Esophagus (tissue), 2 donors: Measurements from ENCODE around the gene ULK2. TPM values are rescaled to one million over a fixed set of nuclear protein-coding genes. Genes with fewer than 3 reads are reported as not detected.
A peak's percentile ranks its signal among the peaks of the same experiment; 100 is the strongest.
"Not testable (repeated sequence)": the region's sequence is repeated elsewhere in the genome, so short reads cannot be mapped to it uniquely, and the experiment has no call there.

Source experiments
- H3K27ac ChIP-seq, 2 donors: one replicate each; pipeline ENCODE4 v1.5.1; 2013; ENCODE audit warnings: low read depth in 2 of 2, mild to moderate bottlenecking in 2 of 2, inconsistent platforms in 1 of 2, low read length in 1 of 2, moderate library complexity in 1 of 2
- H3K27me3 ChIP-seq, 2 donors: one replicate each; pipeline ENCODE4 v1.6.1; 2013; ENCODE audit warnings: low read length in 2 of 2, control low read depth in 1 of 2, mild to moderate bottlenecking in 1 of 2; ENCODE audit not compliant: insufficient read depth in 2 of 2, control insufficient read depth in 1 of 2
- H3K36me3 ChIP-seq, 2 donors: one replicate each; pipeline ENCODE4 v1.6.1; 2013; ENCODE audit warnings: low read length in 1 of 2; ENCODE audit not compliant: control insufficient read depth in 2 of 2, insufficient read depth in 2 of 2
- H3K4me1 ChIP-seq, 2 donors: one replicate each; pipeline ENCODE4 v1.6.1; 2013; ENCODE audit warnings: low read length in 1 of 2; ENCODE audit not compliant: control insufficient read depth in 2 of 2, insufficient read depth in 2 of 2
- H3K4me3 ChIP-seq, 2 donors: one replicate each; pipeline ENCODE4 v1.5.1; 2013; ENCODE audit warnings: low read length in 2 of 2, mild to moderate bottlenecking in 2 of 2, low read depth in 1 of 2, moderate library complexity in 1 of 2
- H3K9me3 ChIP-seq, 2 donors: one replicate each; pipeline ENCODE4 v1.6.1; 2013; ENCODE audit warnings: mild to moderate bottlenecking in 2 of 2, low read depth in 1 of 2, low read length in 1 of 2, moderate library complexity in 1 of 2; ENCODE audit not compliant: control insufficient read depth in 2 of 2, insufficient read depth in 1 of 2
- WGBS, 2 donors: extraction: QIAGEN DNeasy Blood & Tissue Kit; methylation state at CpG; one replicate each; pipeline ENCODE4 v1.1.7; 2013; 5-methylcytosine and 5-hydroxymethylcytosine counted together
- polyA plus RNA-seq, 2 donors: library from polyadenylated mRNA; stranded (reverse); fragments of 200-250 nt; gene quantifications; one replicate each; pipeline ENCODE4 v1.2.3, GENCODE V29; 2013
- donor health status: healthy with polysubstance abuse.
- donor health status: Bipolar disorder and iron deficiency.

The ULK2 gene
- polyA plus RNA-seq, 2 donors, result 4.2 to 5.4 TPM

DNA sequence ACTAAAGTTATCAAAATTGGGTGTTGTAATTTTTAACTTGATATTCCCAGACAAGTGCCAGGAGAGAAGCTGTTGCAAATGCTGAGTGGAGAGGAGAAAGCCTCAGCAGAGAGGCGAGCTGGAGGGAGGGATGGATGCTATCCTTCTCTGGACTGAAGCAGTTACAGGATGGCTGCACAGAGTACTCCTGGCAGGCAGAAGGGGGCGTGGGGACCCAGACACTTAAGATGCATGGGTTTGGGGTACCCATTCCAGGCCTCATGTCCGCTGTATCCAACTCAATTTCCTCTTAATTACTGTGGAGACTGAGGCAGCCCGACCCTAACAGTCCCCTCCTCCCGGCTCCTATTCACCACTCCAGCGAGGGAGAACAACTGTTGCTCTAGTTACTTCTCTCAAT lies 94.2 kb downstream of the ULK2 start:
- H3K27me3 ChIP-seq, result no peaks in the 10 kb centered on the region
- H3K4me1 ChIP-seq, result no peaks in the 10 kb centered on the region
- 92 to 93% methylated on average over 6 of the region's 6 CpGs for WGBS, 2 donors
- no peak overlapping the region for H3K27ac ChIP-seq
- no peaks in the 10 kb centered on the region for H3K9me3 ChIP-seq
- no peak overlapping the region for H3K4me3 ChIP-seq
- peaks cover 5 to 7% of the 10 kb centered on the region in 2 donors for H3K36me3 ChIP-seq

- Histone ChIP-seq H3K9me3 (no peaks in the 10 kb centered on the region), H3K4me3 (no peak overlapping the region), H3K36me3 (peaks cover 2 to 5% of the 10 kb centered on the region in 2 donors), H3K27me3 (no peaks in the 10 kb centered on the region), H3K27ac (no peak overlapping the region), H3K4me1 (no peaks in the 10 kb centered on the region)
- 47 to 56% methylated on average over 7 of the region's 7 CpGs for WGBS, 2 donors
These were observed 95.6 kb downstream of the ULK2 start for GRCh38 chr17:19771971-19772630.

- peaks cover 2 to 5% of the 10 kb centered on the region in 2 donors for H3K36me3 ChIP-seq
- no peak overlapping the region for H3K27ac ChIP-seq
- H3K27me3 ChIP-seq, result no peaks in the 10 kb centered on the region
- H3K4me1 ChIP-seq, result no peaks in the 10 kb centered on the region
- no peak overlapping the region for H3K4me3 ChIP-seq
- H3K9me3 ChIP-seq, result no peaks in the 10 kb centered on the region
- WGBS, 2 donors, result 71 to 79% methylated on average over 6 of the region's 6 CpGs
These were observed 96.6 kb downstream of the ULK2 start for GRCh38 chr17:19770985-19771735.

- WGBS, 2 donors, result 83 to 87% methylated on average over 7 of the region's 7 CpGs
- no peak overlapping the region for H3K27ac ChIP-seq
These were observed 97.6 kb downstream of the ULK2 start for GRCh38 chr17:19769946-19770652.

GRCh38 chr17:19768046-19768782 lies 99.5 kb downstream of the ULK2 start:
- no peaks in the 10 kb centered on the region for H3K27me3 ChIP-seq
- H3K4me1 ChIP-seq, result no peaks in the 10 kb centered on the region
- H3K4me3 ChIP-seq, result no peak overlapping the region
- no peaks in the 10 kb centered on the region for H3K36me3 ChIP-seq
- 56 to 61% methylated on average over 10 of the region's 10 CpGs for WGBS, 2 donors
- H3K27ac ChIP-seq, result no peak overlapping the region
- H3K9me3 ChIP-seq, result no peaks in the 10 kb centered on the region

More at GRCh38 chr17:19769946-19770652, 97.6 kb downstream of the ULK2 start:
- Histone ChIP-seq H3K4me3 (no peak overlapping the region), H3K9me3 (no peaks in the 10 kb centered on the region), H3K4me1 (no peaks in the 10 kb centered on the region), H3K36me3 (peaks cover under 1 to 3% of the 10 kb centered on the region in 2 donors), H3K27me3 (no peaks in the 10 kb centered on the region)

- whole genome bisulfite sequencing, 2 donors, result 16 to 18% methylated on average over 12 of the region's 12 CpGs
- no peaks in the 10 kb centered on the region for H3K36me3 ChIP-seq
- no peak overlapping the region for H3K4me3 ChIP-seq
- H3K27me3 ChIP-seq, result no peaks in the 10 kb centered on the region
- H3K4me1 ChIP-seq, result peaks cover 0 to 4% of the 10 kb centered on the region in 2 donors
- no peaks in the 10 kb centered on the region for H3K9me3 ChIP-seq
- H3K27ac ChIP-seq, result peak overlapping the region in 1 of 2 donors; percentile 24
These were observed 101.1 kb downstream of the ULK2 start for GRCh38 chr17:19766421-19767270.

DNA sequence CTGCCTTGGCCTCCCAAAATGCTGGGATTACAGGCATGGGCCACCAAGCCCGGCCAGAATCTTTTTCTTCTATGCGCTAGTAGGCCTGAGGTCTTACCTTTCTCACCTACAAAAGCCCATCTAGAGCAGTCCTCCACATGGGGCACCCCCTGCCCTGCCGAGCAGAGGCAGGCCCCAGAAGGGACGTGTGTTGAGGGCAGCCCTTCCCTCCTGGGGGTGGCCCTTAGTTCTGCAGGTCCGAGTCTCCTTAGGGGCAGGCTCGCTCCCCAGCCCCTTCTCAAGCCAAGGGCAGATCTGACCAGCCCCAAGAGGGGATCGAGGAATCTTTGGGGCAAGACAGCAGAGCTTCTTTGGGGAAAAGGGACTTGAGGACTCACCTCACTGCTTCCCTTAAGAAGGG lies 101.7 kb downstream of the ULK2 start:
- no peak overlapping the region for H3K4me3 ChIP-seq
- 70 to 77% methylated on average over 7 of the region's 7 CpGs for WGBS, 2 donors
- H3K9me3 ChIP-seq, result no peaks in the 10 kb centered on the region
- H3K27ac ChIP-seq, result no peak overlapping the region
- no peaks in the 10 kb centered on the region for H3K27me3 ChIP-seq
- H3K36me3 ChIP-seq, result no peaks in the 10 kb centered on the region
- peaks cover 0 to 4% of the 10 kb centered on the region in 2 donors for H3K4me1 ChIP-seq

DNA sequence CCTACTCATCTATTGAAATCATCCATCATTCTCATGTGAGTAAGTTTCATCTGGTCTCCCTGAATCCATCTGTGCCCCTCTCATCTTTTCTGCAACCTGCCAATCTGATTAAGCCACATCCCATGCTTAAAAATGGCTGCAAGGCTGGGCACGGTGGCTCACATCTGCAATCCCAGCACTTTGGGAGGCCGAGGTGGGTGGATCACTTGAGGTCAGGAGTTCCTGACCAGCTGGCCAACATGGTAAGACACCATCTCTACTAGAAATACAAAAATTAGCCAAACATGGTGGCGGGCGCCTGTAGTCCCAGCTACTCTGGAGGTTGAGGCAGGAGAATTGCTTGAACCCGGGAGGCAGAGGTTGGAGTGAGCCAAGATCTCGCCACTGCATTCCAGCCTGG lies 103.7 kb downstream of the ULK2 start:
- not testable (repeated sequence) for H3K4me3 ChIP-seq, H3K27me3 ChIP-seq, H3K4me1 ChIP-seq, H3K27ac ChIP-seq, H3K9me3 ChIP-seq, H3K36me3 ChIP-seq
- 93 to 98% methylated on average over 6 of the region's 6 CpGs for WGBS, 2 donors
